Measurements from ENCODE around the gene KCTD20.

DNA sequence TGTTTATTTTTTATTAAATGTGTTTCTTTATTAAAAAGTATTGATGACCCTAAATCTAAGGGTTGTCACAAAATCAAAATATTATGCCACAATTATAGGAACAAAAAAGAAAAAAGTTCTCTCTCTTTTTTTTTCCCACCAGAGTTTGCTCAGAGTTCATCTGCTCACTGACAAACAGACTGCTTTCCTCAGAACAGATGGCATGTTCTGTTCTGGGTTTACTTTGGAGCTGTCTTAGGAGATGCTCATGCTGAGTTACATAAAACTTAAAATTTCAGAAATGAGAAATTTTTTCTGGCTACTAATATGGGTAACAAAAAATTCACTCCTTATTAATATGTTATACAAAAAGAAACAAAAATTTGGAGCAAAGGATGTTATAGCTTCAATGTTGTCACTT lies 74.2 kb downstream of the KCTD20 start:
- TF ChIP-seq YY1 (IDR thresholded peaks at IDR 0.05; ENCODE audit: insufficient read depth, insufficient read length), result no peak
- no peak for TF ChIP-seq SUZ12 (IDR thresholded peaks at IDR 0.05; ENCODE audit: extremely low read depth, insufficient read depth, insufficient read length)
- no peak for TF ChIP-seq ZNF274 (IDR thresholded peaks at IDR 0.05; ENCODE audit: low read depth, low read length)

Data from NT2/D1 (cell line).